Kidney (tissue), 14 donors: ENCODE measurements around the gene CLDN24. TPM values are rescaled to one million over a fixed set of nuclear protein-coding genes. Genes with fewer than 3 reads are reported as not detected.
A peak's percentile ranks its signal among the peaks of the same experiment; 100 is the strongest.

Experiments used
- DNase-seq, 5 donors: peaks; one replicate each; pipeline ENCODE4 v3.0.0-alpha.2; 2013 to 2020
- FAIRE-seq: peaks from 2 replicates; lab custom pipeline; 2012; peaks lifted over from hg19 to GRCh38; lab: Jason Lieb, UNC
- H3K27ac ChIP-seq, 2 donors: one replicate each; pipeline ENCODE4 v1.7.0; 2013; ENCODE audit warnings: low read depth in 2 of 2, low read length in 2 of 2, inconsistent platforms in 1 of 2
- H3K27me3 ChIP-seq: one replicate; pipeline ENCODE4 v1.7.1; 2013; ENCODE audit warnings: low read length, inconsistent platforms; ENCODE audit not compliant: control insufficient read depth, insufficient read depth
- H3K36me3 ChIP-seq, 3 donors: one replicate each; pipeline versions ENCODE4 v1.7.0 to v1.7.1; 2013; ENCODE audit warnings: low read length in 3 of 3, control low read depth in 1 of 3, inconsistent platforms in 1 of 3; ENCODE audit not compliant: insufficient read depth in 3 of 3, control insufficient read depth in 2 of 3
- H3K4me1 ChIP-seq, 3 donors: one replicate each; pipeline versions ENCODE4 v1.7.0 to v1.7.1; 2013; ENCODE audit warnings: low read length in 3 of 3, inconsistent platforms in 1 of 3, low read depth in 1 of 3; ENCODE audit not compliant: control insufficient read depth in 2 of 3, insufficient read depth in 2 of 3
- H3K4me3 ChIP-seq, 3 donors: one replicate each; pipeline versions ENCODE4 v1.7.0 to v1.8.1; 2013; ENCODE audit warnings: low read length in 3 of 3, control low read depth in 1 of 3, inconsistent platforms in 1 of 3
- H3K9ac ChIP-seq, 3 donors: one replicate each; pipeline versions ENCODE4 v1.7.0 to v1.7.1; 2013; ENCODE audit warnings: low read length in 3 of 3, control low read depth in 1 of 3, inconsistent platforms in 1 of 3
- H3K9me3 ChIP-seq, 3 donors: one replicate each; pipeline versions ENCODE4 v1.7.0 to v1.7.1; 2013; ENCODE audit warnings: low read length in 3 of 3, control low read depth in 1 of 3, inconsistent platforms in 1 of 3; ENCODE audit not compliant: control insufficient read depth in 2 of 3, insufficient read depth in 1 of 3
- CTCF ChIP-seq: IDR thresholded peaks from 3 replicates; pipeline ENCODE4 v1.5.1; 2012; ENCODE audit warnings: mild to moderate bottlenecking, moderate library complexity, borderline replicate concordance; ENCODE audit not compliant: insufficient read depth; ENCODE audit errors: extremely low read depth
- intact Hi-C: fragments of 100-400 bp; cut with DNase I; formaldehyde crosslinking; loops from one replicate; pipeline ENCODE4 v1.11.1; 2022
- polyA plus RNA-seq: library from polyadenylated mRNA; stranded (reverse); fragments of 350-450 nt; fragmentation: Illumina TruSeq; extraction: RNeasy Lipid Tissue Mini Kit (QIAGEN cat#74804); gene quantifications from one replicate; pipeline ENCODE4 v1.2.3, GENCODE V29; 2014; ENCODE audit warnings: low read depth, low replicate concordance; ENCODE audit not compliant: insufficient read depth
- total RNA-seq: library from RNA; stranded (reverse); fragmentation: NEBNext Ultra II Directional; extraction: Animal tissue kit (Norgen Biotek cat#: 25700); gene quantifications from one replicate; pipeline ENCODE4 v1.2.1, GENCODE V29; 2021
- donor health status: control.
- donor health status: control.
- donor health status: control.
- donor health status: control.
- donor health status: control.
- donor health status: DM: yes; HTN: yes; CAD: no.
- donor health status: Normal renal cell carcinoma (clear cell type).

The CLDN24 gene
- total and polyA plus RNA-seq, 2 donors from 2014 or later, result not detected

GRCh38 chr4:183333983-183334382 lies 11.8 kb upstream of the CLDN24 start:
- no peak for DNase-seq
- H3K4me1 ChIP-seq, result peaks cover 0 to 19% (median 13%) of the 10 kb centered on the region in 3 donors
- TF ChIP-seq CTCF, result no peak
- H3K9me3 ChIP-seq, result peaks cover 0 to 5% (median 0%) of the 10 kb centered on the region in 3 donors
- H3K4me3 ChIP-seq, result no peak overlapping the region
- intact Hi-C loops, result no loop called here
- no peaks in the 10 kb centered on the region for H3K36me3 ChIP-seq
- no peak overlapping the region for H3K9ac ChIP-seq
- H3K27ac ChIP-seq, result peak overlapping the region in 1 of 2 donors; percentile 65
- no peak for FAIRE-seq
- H3K27me3 ChIP-seq, result no peaks in the 10 kb centered on the region

GRCh38 chr4:183333202-183333601 lies 11.0 kb upstream of the CLDN24 start:
- Histone ChIP-seq H3K27me3 (no peaks in the 10 kb centered on the region), H3K4me3 (no peak overlapping the region), H3K36me3 (no peaks in the 10 kb centered on the region), H3K9ac (no peak overlapping the region), H3K4me1 (peaks cover 0 to 19% (median 13%) of the 10 kb centered on the region in 3 donors), H3K9me3 (peaks cover 0 to 8% (median 0%) of the 10 kb centered on the region in 3 donors), H3K27ac (no peak overlapping the region)
- FAIRE-seq (no peak), DNase-seq (peak in 1 of 5 donors; percentile 7)
- intact Hi-C loops, result no loop called here
- no peak for TF ChIP-seq CTCF

DNA sequence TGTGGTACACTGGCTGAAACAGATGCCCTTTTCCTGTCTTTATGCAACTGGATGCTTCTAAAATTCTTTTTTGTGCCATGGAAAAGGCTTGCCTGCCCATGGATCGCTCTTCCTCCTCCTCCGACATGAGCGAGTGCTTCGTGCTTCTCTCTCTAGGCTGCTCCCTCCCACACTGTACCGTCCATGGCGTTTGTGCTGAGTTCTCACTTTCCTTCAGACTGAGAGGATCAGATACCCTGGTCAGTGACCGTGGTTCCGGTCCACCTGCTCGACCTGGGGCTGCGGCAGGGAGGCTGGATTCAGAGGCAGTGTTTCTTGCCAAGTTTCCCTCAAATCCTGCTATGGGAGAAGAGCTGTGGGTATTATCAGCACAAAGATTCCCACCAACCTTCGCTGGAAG lies 10.2 kb upstream of the CLDN24 start:
- H3K36me3 ChIP-seq, result no peaks in the 10 kb centered on the region
- peak in 4 of 5 donors; percentile 68 to 83 (median 78) for DNase-seq

More for the DNA sequence above, 10.2 kb upstream of the CLDN24 start:
- intact Hi-C loops, result no loop called here
- Histone ChIP-seq H3K4me1 (peaks cover 0 to 19% (median 13%) of the 10 kb centered on the region in 3 donors), H3K9ac (no peak overlapping the region), H3K27ac (peak overlapping the region; percentile 33 to 57), H3K27me3 (no peaks in the 10 kb centered on the region), H3K9me3 (peaks cover 0 to 8% (median 0%) of the 10 kb centered on the region in 3 donors), H3K4me3 (no peak overlapping the region)
- FAIRE-seq, result no peak
- TF ChIP-seq CTCF, result no peak
